ENCODE results near the gene TSPY1.
"Not testable (repeated sequence)": the region's sequence is repeated elsewhere in the genome, so short reads cannot be mapped to it uniquely, and the experiment has no call there.

Gene TSPY1, protein sequence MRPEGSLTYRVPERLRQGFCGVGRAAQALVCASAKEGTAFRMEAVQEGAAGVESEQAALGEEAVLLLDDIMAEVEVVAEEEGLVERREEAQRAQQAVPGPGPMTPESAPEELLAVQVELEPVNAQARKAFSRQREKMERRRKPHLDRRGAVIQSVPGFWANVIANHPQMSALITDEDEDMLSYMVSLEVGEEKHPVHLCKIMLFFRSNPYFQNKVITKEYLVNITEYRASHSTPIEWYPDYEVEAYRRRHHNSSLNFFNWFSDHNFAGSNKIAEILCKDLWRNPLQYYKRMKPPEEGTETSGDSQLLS

DNA sequence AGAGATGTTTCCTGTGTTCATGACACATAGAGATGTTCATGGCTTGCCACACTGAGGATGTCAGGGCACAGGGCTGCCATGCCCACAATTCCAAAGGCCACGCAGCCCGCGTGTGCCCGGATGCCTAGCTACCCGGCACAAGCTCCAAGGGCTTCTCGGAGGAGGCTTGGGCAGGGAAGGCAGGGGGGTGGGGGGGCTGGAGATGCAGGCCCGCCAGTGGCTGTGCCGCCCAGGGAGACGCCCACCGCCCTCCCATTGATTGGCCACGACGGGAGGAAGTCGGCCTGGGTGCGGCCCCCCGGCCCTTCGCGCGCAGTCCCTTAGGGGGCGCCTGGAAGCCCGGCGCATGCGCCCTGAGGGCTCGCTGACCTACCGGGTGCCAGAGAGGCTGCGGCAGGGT is at the start of gene TSPY1:
Gene TSPY1 (plus strand): TSS at position 301 of the 400 bp plus-strand sequence. CDS start 46 bp downstream, at position 347.
- not testable (repeated sequence) for FAIRE-seq

DNA sequence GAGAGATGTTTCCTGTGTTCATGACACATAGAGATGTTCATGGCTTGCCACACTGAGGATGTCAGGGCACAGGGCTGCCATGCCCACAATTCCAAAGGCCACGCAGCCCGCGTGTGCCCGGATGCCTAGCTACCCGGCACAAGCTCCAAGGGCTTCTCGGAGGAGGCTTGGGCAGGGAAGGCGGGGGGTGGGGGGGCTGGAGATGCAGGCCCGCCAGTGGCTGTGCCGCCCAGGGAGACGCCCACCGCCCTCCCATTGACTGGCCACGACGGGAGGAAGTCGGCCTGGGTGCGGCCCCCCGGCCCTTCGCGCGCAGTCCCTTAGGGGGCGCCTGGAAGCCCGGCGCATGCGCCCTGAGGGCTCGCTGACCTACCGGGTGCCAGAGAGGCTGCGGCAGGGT is 20.2 kb downstream of the TSPY1 start, which contains the start of gene TSPY9:
Gene TSPY9 (plus strand): TSS at position 301 of the 400 bp plus-strand sequence. CDS start 46 bp downstream, at position 347.
- FAIRE-seq = not testable (repeated sequence)

DNA sequence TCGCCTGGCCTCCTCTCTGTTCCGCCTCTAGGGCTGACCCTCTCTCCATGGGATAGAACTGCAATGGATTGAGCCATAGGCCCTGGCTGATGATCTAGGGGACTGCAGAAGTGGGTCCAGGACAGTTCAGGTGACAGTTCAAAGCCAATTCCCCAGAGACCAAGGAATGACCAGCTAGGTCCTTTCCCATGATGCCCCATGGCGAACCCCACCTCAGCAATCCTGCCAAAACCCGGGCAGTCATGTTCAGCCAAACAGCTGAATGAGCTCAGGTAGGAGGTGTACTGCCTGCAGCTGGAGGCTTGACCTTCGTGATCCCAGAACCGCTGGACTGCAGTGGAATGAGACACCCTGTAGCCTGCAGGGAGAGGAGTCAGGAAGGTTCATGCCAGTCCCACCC is 37.6 kb downstream of the TSPY1 start:
- not testable (repeated sequence) for FAIRE-seq

DNA sequence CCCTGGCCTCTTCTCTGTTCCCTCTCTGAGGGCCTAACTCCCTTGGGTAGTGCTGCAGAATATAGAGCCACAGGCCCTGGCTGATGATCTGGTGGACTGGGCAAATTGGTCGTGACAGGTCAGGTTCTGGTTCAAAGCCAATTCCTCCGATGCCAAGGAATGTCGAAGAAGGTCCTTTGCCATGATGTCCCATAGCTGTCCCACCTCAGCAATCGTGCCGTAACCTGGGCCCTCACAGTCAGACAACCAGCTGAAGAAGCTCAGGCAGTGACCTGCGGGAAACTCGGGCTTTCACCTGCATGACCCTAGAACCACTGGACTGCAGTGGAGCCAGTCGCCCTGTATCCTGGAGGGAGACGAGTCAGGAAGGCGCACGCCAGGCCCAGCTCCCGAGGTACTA is 49.5 kb downstream of the TSPY1 start:
- not testable (repeated sequence) for FAIRE-seq

All from TTC549 (cell line).